GM18519 (cell line): ENCODE results near the gene UGT1A7.
"Not testable (repeated sequence)": the region's sequence is repeated elsewhere in the genome, so short reads cannot be mapped to it uniquely, and the experiment has no call there.

Experiments used
- ATAC-seq: cut with Tn5 transposase; IDR thresholded peaks from one replicate; pipeline ENCODE4 v1.9.1; 2021; ENCODE audit warnings: mild to moderate bottlenecking, moderate library complexity; ENCODE audit not compliant: unreplicated experiment, low FRiP score

Gene UGT1A7

GRCh38 chr2:233711312-233712008 is 29.8 kb downstream of the UGT1A7 start:
- ATAC-seq = no peak

- ATAC-seq = no peak
Observed at GRCh38 chr2:233712611-233713261, 31.0 kb downstream of the UGT1A7 start, which contains the start of gene UGT1A5. UGT1A5 (plus strand) TSS chr2:233712907; CDS start chr2:233712992, 85 bp downstream.

GRCh38 chr2:233713262-233713615 is 31.5 kb downstream of the UGT1A7 start:
- ATAC-seq = no peak

- ATAC-seq = no peak
Observed at GRCh38 chr2:233714121-233714520, 32.4 kb downstream of the UGT1A7 start.

GRCh38 chr2:233718552-233718951 is 36.9 kb downstream of the UGT1A7 start, which contains the start of gene UGT1A4:
UGT1A4 (plus strand) TSS chr2:233718736; CDS start chr2:233718821, 85 bp downstream.
- no peak for ATAC-seq

GRCh38 chr2:233728723-233729301 is 47.1 kb downstream of the UGT1A7 start, which contains the start of gene UGT1A3:
UGT1A3 (plus strand) TSS chr2:233729042; CDS start chr2:233729127, 85 bp downstream.
- no peak for ATAC-seq

- ATAC-seq = not testable (repeated sequence)
Observed at GRCh38 chr2:233736868-233737653, 55.4 kb downstream of the UGT1A7 start.

- ATAC-seq = no peak
Observed at GRCh38 chr2:233740870-233741269, 59.2 kb downstream of the UGT1A7 start.

- no peak for ATAC-seq
Observed at GRCh38 chr2:233743464-233744259, 62.0 kb downstream of the UGT1A7 start.

- no peak for ATAC-seq
Observed at GRCh38 chr2:233745073-233745755, 63.5 kb downstream of the UGT1A7 start.

- not testable (repeated sequence) for ATAC-seq
Observed at GRCh38 chr2:233745838-233746237, 64.1 kb downstream of the UGT1A7 start.

GRCh38 chr2:233746475-233747282 is 65.0 kb downstream of the UGT1A7 start:
- ATAC-seq = no peak

GRCh38 chr2:233747283-233747544 is 65.5 kb downstream of the UGT1A7 start:
- ATAC-seq = no peak

- not testable (repeated sequence) for ATAC-seq
Observed at GRCh38 chr2:233750689-233751088, 69.0 kb downstream of the UGT1A7 start.

GRCh38 chr2:233751212-233752009 is 69.7 kb downstream of the UGT1A7 start:
- not testable (repeated sequence) for ATAC-seq

GRCh38 chr2:233754872-233755611 is 73.3 kb downstream of the UGT1A7 start:
- no peak for ATAC-seq

GRCh38 chr2:233756429-233757081 is 74.9 kb downstream of the UGT1A7 start:
- no peak for ATAC-seq
